Activated CD4-positive, alpha-beta T cell treated with anti-CD3 and anti-CD28 coated beads for 4 hours (primary cell): ENCODE results near the gene FMN2.
"Not testable (repeated sequence)": the region's sequence is repeated elsewhere in the genome, so short reads cannot be mapped to it uniquely, and the experiment has no call there.

Source experiments
- DNase-seq, 2 donors: peaks; one replicate each; pipeline ENCODE4 v3.0.0-alpha.2; 2020

Gene FMN2

DNA sequence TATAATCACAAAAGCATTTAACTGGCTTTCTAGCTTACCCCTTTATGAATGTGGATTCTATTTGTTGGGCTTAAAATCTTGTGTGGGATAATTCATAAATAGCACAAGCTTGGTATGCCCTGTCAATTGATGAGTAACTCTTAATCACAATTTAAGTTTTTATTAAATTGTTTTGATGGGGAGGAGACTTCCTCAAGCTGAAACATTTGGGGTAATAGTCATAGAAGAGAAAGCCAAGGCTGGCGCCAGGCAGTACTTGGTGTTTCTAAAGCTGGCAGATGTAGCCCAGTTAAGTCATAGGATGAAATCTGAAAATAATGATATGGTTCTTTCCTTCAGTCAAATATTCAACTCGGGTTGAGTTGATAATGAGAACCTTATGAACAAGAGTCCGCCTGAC, 167.2 kb downstream of the FMN2 start:
- DNase-seq, result no peak

DNA sequence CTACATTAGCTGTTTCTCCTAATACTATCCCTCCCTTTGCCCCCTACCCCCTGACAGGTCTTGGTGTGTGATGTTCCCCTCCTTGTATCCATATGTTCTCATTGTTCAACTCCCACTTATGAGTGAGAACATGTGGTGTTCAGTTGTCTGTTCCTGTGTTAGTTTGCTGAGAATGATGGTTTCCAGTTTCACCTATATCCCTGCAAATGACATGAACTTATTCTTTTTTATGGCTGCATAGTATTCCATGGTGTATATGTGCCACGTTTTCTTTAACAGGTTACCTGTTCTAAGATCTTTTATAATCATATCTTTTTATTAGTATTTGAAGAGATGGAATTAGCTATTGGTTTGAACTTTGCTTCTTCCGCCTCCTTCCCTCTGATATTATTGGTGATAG, 172.8 kb downstream of the FMN2 start:
- DNase-seq, result not testable (repeated sequence)

- no peak for DNase-seq
These were observed 179.4 kb downstream of the FMN2 start for GRCh38 chr1:240271081-240271480.

DNA sequence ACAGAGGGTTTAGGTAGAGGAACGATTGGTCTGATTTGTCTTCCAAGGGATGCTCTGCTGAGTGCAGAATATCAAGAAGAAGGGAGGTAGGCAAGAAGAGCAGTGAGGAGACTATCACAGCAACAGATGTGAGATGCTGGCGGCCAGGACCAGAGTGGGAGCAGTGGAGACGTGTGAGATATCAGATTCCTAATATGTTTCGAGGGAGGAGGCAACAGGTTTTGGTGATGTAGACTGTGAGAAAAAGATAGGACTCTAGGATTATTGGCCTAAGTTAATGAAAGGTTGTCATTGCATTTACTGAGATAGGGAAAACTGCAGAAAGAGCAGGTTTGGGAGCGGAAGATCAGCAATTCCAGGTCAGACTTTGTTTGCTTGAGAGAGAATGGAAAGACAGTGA, 182.9 kb downstream of the FMN2 start:
- no peak for DNase-seq

DNA sequence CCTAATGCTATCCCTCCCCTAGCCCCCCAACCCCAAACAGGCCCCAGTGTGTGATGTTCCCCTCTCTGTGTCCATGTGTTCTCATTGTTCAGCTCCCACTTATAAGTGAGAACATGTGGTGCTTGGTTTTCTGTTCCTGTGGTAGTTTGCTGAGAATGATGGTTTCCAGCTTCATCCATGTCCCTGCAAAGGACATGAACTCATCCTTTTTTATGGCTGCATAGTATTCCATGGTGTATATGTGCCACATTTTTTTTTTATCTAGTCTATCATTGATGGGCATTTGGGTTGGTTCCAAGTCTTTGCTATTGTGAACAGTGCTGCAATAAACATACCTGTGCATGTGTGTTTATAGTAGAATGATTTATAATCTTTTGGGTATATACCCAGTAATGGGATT, 183.5 kb downstream of the FMN2 start:
- not testable (repeated sequence) for DNase-seq

DNA sequence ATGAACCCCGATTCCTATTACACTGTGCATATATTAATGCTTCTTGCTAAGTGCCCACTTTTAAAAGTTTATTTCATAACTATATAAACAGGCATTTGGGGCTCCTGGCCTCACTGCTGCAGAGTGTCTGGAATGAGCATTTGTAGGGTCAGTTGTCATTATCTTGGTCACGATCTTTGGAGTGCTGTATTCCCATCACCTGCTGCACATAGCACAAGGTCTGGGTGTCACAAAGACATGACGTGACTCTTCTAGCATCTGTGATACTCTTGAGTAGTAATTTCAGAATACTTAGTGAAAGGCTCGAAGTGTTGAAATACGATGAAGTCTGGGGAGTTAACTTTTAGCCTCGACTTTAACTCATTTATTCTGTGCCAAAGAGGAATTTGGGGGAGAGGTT, 186.4 kb downstream of the FMN2 start:
- DNase-seq, result no peak

GRCh38 chr1:240280560-240281322, 189.1 kb downstream of the FMN2 start:
- no peak for DNase-seq

- no peak for DNase-seq
These were observed 190.6 kb downstream of the FMN2 start for GRCh38 chr1:240282061-240282830.

DNA sequence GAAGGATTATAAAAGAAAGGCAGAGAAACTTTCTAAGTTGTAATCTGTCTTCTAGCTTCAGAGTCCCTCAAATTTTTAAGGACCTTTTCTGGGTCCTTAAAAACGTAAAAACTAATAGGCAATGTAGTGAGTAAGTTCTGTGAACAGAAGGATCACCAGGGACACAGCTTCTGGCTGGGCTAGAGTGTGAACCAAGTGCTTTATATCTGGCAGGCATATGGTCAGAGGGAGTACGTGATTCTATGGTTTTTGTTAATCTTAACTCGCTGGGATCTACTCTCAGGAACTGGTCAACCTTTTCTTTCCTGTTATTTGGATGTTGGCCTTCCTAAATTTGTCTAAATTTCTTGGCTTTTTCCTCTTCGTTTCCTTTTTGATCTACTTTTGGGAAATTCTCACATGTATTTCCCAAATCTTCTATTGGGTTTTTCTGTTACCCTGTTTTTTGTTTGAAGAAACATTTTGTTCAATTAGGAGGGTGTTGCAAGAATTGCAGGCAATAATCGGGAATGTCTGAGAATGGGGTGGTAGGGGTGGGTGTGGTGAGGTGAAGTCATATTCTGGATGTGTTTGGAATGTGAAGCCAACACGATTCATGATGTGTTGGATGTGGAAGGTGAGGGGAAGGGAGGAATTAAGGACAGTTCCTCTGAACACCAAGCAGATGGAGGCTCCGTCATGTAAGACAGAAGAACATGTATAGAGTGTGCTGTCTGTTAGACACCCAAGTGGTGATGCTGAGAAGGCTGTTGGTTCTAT, 193.2 kb downstream of the FMN2 start:
- no peak for DNase-seq

GRCh38 chr1:240285540-240285939, 193.9 kb downstream of the FMN2 start:
- no peak for DNase-seq

GRCh38 chr1:240287722-240288121, 196.0 kb downstream of the FMN2 start:
- no peak for DNase-seq

- DNase-seq, result no peak
These were observed 202.0 kb downstream of the FMN2 start for GRCh38 chr1:240293706-240294105.

DNA sequence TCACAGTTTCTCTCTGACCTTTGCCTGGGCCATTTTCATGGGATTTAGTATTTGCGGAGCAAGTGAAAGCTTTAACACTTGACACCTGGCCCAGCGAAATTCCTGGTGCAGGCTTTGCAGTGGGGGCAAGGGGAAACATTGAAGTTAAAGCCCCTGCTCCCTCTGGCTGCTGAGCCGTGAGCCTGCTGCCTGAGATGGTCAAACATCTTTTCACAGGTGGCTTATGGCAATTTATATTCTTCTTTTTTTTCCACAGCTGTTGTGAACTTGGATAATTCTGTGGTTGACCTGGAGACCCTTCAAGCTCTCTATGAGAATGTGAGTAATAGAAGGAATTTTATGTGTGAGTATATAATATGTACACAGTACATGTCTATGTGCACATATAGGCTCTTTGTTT, 202.9 kb downstream of the FMN2 start:
- no peak for DNase-seq

- no peak for DNase-seq
These were observed 204.1 kb downstream of the FMN2 start for GRCh38 chr1:240295811-240296210.

- DNase-seq, result no peak
These were observed 212.8 kb downstream of the FMN2 start for GRCh38 chr1:240304466-240304865.

- DNase-seq, result no peak
These were observed 215.0 kb downstream of the FMN2 start for GRCh38 chr1:240306673-240307072.

DNA sequence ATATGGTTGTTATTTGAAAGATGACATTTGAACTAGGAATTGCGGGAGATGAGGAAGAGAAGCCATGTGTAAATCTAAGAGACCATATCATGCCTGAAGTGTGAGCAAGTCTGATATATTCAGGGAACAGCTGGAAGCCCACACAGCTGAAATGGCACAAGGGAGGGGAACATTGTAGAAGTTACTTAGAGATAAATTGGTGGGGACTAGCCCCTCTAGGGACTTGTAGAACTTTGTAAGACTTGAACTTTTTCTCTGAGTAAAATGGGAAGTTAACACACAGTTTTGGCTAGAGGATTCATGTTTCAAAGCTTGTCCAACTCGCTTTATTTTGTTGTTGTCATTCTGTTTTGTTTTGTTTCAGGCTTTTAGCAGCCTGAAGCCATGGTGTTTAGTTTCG, 216.4 kb downstream of the FMN2 start:
- no peak for DNase-seq

GRCh38 chr1:240309769-240310168, 218.1 kb downstream of the FMN2 start:
- no peak for DNase-seq

DNA sequence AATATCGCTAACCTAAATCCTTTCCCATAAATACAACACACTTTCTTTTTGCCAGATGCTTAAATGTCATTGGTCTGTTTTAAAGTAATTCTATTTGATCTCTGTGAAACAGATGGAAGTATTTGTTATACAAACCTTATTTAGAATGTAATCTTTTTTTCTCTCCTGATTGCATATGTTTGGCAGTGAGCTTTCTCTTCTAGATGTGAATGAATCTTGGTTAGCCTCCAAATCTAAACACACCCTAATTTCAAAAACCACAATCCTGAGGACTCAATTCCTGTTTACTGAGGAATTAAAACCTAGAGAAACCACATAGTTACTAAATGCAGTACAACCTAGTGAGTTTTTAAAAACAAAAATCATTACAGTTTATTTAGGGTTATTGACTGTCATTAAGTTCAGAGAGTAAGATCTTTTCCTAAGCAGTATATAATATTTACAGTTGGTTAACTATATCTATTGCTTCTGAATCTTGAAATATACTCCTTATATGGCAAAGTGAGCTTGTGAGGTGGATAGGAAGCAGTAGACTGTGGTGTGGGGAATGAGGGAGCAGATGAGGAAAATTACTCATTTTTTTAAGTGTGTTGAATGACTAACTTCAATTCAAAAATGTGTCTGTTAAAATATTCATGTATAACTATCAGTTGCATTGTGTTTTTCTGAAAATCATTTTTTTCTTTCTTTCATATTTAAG, 218.7 kb downstream of the FMN2 start:
- no peak for DNase-seq

DNA sequence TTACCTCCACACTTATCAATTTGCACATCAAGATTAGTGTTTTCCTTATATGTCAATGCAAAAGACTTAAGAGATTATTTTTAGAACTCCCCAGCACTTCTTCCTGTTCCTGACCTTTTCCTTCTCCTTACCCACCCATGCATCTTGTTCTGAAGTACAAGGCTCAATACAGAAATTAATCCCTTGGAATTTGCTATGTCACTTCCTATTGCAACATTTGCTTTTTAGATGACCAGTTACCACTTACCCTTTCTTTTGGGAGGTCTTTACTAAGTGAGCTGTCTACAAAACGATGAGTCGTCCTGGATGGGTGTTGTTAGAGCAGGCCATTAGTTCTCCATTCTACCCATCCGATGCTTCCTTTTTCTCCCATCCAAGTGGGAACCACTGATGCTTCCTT, 221.2 kb downstream of the FMN2 start:
- no peak for DNase-seq

- no peak for DNase-seq
These were observed 223.4 kb downstream of the FMN2 start for GRCh38 chr1:240314845-240315801.

DNA sequence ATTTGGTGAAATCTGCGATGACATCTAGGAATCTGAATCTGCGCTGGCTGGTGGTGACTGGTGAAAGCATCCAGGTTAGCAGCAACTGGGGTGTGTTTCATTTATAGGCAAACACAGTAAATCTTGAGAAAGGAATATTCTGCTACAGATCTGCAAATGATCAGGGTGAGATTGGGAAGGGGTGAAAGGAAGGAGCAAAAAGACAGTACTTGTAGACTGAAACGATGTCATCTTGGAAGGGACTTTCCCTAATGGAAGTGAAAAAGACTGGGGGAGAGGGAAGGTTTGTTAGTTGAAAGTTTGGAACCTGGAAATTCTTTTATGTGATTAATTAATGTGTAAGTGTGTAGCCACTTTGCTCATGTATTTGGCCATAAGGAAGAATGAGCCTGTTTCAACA, 228.3 kb downstream of the FMN2 start:
- no peak for DNase-seq
